GM21737 (cell line): Measurements from ENCODE around the gene ERG.

ENCODE experiments used
- ATAC-seq: cut with Tn5 transposase; IDR thresholded peaks from one replicate; pipeline ENCODE4 v1.9.1; 2021; ENCODE audit warnings: mild to moderate bottlenecking, moderate library complexity; ENCODE audit not compliant: unreplicated experiment

ERG gene

DNA sequence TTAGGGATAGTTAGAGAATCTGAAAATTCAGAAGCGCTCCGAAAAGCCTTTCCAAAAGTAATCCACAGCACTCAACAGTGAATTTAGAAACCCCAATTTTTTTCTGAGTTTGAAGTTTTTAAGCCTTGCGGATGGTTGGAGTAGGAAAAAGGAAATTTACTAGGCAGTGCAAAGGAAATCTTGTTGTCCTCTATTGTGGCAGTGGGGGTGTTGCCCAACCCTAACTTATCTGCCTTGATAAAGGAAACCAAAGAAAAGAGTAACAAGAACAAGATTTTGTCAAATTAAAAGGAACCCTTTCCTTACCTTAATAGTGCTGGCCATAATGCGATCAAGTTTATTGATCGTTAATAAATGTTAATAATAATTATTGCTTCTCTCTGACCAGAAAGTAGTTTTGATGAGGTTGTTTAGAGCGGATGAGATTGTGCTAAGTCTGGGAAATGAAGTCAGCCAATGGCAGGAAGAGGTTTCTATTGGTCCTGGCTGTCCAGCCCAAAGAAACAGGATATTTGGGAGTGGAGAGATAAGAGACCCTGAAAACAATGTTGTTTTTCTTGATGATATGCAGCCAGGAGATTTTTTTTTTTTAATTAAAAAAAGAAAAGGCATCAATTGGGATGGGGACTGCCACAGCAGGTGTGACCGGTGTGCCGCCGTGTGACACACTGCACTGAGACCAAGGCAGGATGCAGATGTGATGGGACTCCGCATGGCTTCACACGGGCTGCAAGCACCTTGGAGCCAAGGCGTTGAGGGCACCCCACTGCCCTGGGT, at the start of gene ERG:
ERG (minus strand) TSS at position 421 of the 777 bp plus-strand sequence; CDS start at position 324, 97 bp downstream.
- no peak for ATAC-seq

DNA sequence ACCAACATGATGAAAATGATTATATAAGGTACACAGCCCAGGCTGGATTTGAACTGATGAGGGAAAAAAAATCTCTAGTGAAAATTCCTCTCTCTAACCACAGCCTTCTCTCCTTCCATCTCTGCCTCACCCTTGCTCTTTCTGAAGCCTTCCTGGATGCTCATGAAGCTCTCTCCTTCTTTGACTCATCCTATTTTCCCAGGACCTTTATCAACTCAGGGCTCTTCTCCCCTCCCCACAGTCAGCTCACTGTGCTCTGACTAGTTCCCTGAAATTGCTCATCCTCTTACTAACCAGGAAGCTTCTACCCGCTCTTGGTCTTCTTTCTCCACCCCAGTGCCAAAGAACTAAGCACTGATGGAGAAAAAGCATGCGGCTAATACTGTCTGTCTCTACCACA, 46.4 kb upstream of the ERG start:
- ATAC-seq = no peak

GRCh38 chr21:38542263-38542662, 44.0 kb upstream of the ERG start:
- ATAC-seq = no peak

- no peak for ATAC-seq
Observed at GRCh38 chr21:38538353-38538752, 40.1 kb upstream of the ERG start.

DNA sequence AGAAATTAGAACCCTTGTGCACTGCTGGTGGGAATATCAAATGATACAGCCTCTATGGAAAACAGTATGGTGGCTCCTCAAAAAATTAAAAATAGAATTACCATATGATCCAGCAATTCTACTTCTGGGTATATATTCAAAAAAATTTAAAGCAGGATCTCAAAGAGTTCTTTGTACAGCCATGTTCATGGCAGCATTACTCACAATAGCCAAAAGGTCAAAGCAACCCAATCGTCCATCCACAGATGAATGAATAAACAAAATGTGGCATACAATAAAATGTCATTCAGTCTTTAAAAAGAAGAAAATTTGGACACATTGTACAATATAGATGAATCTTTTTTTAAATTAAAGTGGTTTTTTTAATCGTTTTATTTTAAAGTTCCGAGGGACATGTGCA, 36.3 kb upstream of the ERG start:
- ATAC-seq = no peak

DNA sequence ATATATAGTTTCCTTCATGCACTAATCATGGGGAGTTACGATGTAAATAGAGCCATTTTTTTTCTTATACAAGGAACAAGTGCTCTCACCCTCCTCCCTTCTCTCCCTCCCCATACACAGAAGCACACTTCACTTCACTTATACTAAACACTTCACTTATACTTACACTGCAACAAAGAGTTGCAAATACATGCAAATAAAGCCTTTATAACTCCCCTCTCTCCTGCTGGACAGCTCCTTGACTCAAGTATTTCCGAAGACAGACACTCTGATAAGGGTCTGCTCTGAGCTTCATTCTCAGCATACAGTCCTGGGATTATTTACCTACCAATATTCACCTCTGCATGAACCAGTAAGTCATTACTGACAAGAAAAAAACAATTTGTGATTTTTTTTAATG, 35.6 kb upstream of the ERG start:
- no peak for ATAC-seq

GRCh38 chr21:38531591-38531990, 33.3 kb upstream of the ERG start:
- ATAC-seq = no peak

GRCh38 chr21:38531039-38531541, 32.8 kb upstream of the ERG start:
- ATAC-seq = no peak

DNA sequence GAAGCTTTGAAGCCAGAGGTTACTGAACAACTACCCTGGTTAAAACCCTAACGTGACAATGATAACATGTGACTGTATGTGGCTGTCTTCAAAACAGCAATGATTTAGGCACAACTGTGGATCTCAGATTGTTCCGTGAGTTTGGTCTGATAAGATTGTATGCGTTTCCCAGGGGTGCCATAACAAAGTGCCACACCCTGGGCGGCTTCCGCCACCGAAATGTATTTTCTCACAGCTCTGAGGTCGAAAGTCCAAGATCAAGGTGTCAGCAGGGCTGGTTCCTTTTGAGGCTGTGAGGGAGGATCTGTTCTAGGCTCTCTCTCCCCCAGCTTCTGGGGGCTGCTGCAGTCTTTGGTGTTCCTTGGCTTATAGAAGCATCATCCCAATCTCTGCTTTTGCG, 29.5 kb upstream of the ERG start:
- ATAC-seq = no peak

GRCh38 chr21:38525454-38525853, 27.2 kb upstream of the ERG start:
- ATAC-seq = no peak

DNA sequence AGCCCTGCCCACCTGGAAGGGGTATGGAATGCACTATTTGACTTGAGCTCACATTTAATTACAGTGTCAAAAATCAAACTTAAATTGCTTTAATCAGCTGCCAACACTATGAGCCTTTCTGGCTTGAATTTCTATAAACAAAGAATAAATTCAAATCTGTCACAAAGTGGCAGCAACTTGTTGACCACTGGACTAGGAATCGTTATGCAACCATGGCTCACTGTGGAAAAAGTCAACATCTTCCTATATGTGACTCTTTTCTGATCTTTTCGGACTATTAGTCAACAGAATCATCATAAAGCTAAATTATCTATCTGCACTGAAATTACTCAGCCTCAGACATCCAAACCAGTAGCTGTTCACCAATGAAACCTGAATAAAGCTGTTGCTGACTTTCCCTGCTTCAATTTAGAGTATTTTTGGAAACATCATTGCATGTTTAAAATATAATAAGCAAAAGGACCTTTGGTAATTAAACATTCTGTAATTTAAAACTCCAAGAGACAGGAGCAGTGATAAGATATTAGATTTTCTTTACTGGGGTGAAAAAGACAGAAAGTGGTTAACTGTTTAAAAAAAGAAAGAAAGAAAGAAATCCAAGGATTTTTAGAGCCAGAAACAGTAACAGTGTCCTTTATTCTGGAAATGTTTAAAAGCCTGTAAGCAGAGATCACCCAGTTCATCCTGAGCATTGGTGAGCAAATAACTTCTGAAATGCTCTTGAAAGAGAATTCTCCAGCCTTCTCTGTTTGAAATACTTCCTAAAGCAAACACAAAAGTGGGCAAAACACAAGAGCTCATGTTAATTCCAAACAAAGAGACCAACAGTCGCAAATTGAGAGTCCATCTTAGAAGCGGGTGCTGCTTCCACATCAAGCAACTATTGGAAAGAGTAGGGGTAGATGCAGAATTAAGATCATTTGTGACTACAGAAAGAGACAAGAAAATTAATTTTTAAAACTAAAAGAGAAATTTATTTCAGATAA, 26.2 kb upstream of the ERG start:
- ATAC-seq = no peak

DNA sequence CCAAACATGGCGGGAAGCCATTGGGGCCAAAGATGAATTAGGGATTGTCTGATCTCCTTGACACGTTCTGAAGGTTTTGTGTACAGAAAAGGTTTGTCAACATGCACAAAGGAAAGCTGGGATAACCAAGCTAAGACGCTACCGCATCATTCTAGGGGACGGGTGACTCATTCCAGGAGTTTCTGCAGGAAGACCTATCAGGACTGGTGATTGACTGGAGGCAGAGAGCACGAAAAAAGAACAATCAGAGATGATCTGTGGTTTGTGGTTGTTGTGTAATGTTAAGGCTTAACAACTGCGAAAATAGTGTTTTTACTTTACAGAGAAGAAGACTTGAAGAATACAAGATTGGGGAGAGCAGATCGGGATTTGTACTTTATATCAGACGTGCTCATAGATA, 22.2 kb upstream of the ERG start:
- ATAC-seq = no peak

DNA sequence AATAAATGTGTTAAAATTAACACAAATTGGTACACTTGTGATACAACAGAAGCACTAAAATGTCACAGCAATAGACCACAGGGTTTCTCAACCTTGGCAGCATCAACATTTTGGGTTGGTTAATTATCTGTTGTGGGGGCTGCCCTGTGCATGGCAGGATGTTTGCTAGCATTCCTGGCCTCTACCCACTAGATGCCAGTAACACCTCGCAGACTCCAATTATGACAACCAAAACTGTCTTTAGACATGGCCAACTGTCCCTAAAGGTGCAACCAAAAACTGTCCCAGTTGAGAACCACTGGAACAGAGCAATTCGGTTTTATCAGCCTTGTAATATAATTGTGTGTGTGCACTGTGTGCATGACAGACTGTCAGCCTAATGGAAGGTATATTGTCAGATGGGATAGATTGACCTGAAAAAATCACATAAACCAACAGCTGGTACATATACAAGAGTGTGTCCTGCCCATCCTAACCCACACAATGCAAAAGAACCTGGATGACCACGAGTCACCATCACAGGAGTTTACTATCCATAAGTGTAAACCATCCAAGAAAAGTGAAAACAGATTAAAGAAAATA, 13.5 kb upstream of the ERG start:
- no peak for ATAC-seq

GRCh38 chr21:38511198-38511597, 12.9 kb upstream of the ERG start:
- ATAC-seq = no peak

- ATAC-seq = no peak
Observed at GRCh38 chr21:38507374-38507942, 9.2 kb upstream of the ERG start.

DNA sequence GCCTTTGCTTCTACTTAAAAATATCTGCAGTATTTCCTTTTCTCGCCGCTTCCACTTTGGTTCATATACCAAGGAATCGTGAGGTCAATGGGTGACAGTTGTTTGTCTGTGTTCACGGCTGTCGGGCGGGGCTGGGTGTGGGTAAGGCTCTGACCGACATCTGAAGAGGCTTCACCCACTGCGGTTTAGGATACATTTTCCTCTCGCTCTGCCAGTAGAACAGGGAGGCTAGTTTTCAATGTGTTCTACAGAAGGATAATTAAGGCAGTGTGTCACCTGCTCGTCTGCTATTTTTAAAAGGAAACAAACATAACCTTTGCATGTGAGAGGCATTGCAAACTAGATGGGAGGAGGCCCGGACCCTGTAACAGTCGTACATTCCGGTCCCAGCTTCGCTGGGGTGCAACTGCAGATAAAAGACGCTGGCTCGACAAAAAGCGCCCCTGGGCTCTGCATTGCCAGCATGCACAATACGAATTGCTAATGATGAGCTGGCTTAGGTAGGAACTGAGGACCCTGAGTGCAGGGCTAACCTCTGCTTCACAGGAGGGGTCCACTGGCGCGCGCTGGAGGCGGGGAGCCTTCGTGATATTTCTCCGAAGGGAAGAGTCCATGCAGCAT, 8.5 kb upstream of the ERG start:
- no peak for ATAC-seq

GRCh38 chr21:38505654-38506523, 7.6 kb upstream of the ERG start:
- no peak for ATAC-seq

DNA sequence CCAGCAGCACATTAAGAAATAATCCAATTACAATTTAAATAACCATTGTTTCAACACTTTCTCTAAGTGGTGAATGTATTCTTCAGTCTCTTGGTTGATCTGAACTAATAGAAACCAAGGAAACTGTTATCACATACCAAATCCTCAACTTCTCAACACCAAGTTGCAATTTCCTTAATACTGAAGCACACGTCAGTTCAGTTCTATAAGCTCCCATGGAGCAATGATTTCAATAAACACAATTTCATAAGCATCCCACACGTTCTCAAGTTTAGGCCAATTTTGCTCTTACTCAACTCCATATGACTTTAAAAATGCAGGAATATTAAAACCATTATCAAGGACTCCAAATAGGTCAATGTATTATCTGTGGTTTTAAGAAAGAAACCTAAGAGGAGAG, 5.8 kb upstream of the ERG start:
- no peak for ATAC-seq

GRCh38 chr21:38503583-38503982, 5.3 kb upstream of the ERG start:
- ATAC-seq = no peak

GRCh38 chr21:38500073-38500472, 1.8 kb upstream of the ERG start:
- ATAC-seq = no peak
